Naive B cell (primary cell): ENCODE results near the gene FALEC. TPM values are rescaled to one million over a fixed set of nuclear protein-coding genes. Genes with fewer than 3 reads are reported as not detected.

Experiments
- ATAC-seq, 2 donors: fragments of 150-1000 bp; cut with Tn5 transposase; 2 replicates each; pipeline ENCODE4 v1.10.0; 2021; ENCODE audit warnings: low read depth in 2 of 2, mild to moderate bottlenecking in 2 of 2, moderate library complexity in 2 of 2
- DNase-seq: peaks from one replicate; pipeline ENCODE4 v3.0.0; 2022
- H3K27ac Mint-ChIP-seq, 6 donors: one replicate each; pipeline ENCODE4 v1.8.0; 2020 to 2022; ENCODE audit warnings: mild to moderate bottlenecking in 6 of 6, mixed read lengths in 6 of 6, moderate library complexity in 5 of 6, inconsistent platforms in 2 of 6
- H3K27me3 Mint-ChIP-seq, 3 donors: one replicate each; pipeline ENCODE4 v1.8.0; 2021 to 2022; ENCODE audit warnings: mixed read lengths in 3 of 3, mild to moderate bottlenecking in 1 of 3
- H3K36me3 Mint-ChIP-seq, 2 donors: one replicate each; pipeline ENCODE4 v1.8.0; 2020 to 2022; ENCODE audit warnings: mixed read lengths in 2 of 2, inconsistent platforms in 1 of 2, mild to moderate bottlenecking in 1 of 2
- H3K4me1 Mint-ChIP-seq, 3 donors: one replicate each; pipeline ENCODE4 v1.8.0; 2020 to 2022; ENCODE audit warnings: mixed read lengths in 3 of 3, inconsistent platforms in 1 of 3, mild to moderate bottlenecking in 1 of 3, moderate library complexity in 1 of 3
- H3K4me3 Mint-ChIP-seq, 8 donors: one replicate each; pipeline ENCODE4 v1.8.0; 2020 to 2022; ENCODE audit warnings: mild to moderate bottlenecking in 8 of 8, mixed read lengths in 8 of 8, moderate library complexity in 8 of 8, inconsistent platforms in 2 of 8
- H3K9me3 Mint-ChIP-seq, 7 donors: one replicate each; pipeline ENCODE4 v1.8.0; 2020 to 2022; ENCODE audit warnings: mixed read lengths in 7 of 7, mild to moderate bottlenecking in 5 of 7, inconsistent platforms in 2 of 7, moderate library complexity in 1 of 7
- polyA plus RNA-seq, 6 donors: library from polyadenylated mRNA; unstranded; fragments of 300-500 nt; fragmentation: Illumina TruSeq; gene quantifications; one replicate each; pipeline ENCODE4 v1.2.3, GENCODE V29; 2021; ENCODE audit warnings: low read depth in 6 of 6

Gene FALEC
- polyA plus RNA-seq, 6 donors from 2014 or later = 0.68 to 2.6 (median 1.3) TPM; not detected in 2

- H3K9me3 Mint-ChIP-seq = no peaks in the 10 kb centered on the region
- no peaks in the 10 kb centered on the region for H3K36me3 Mint-ChIP-seq
- ATAC-seq = no peak
- peak overlapping the region; percentile 84 to 96 (median 94) for H3K4me3 Mint-ChIP-seq
- no peak for DNase-seq
- peak overlapping the region in 5 of 6 donors; percentile 60 to 95 (median 94) for H3K27ac Mint-ChIP-seq
- peaks cover 28 to 41% (median 36%) of the 10 kb centered on the region in 3 donors for H3K4me1 Mint-ChIP-seq
- no peaks in the 10 kb centered on the region for H3K27me3 Mint-ChIP-seq
Observed at GRCh38 chr1:150514913-150515327, 632 bp upstream of the FALEC start.

GRCh38 chr1:150516050-150516591 lies 569 bp downstream of the FALEC start:
- no peaks in the 10 kb centered on the region for H3K27me3 Mint-ChIP-seq
- DNase-seq = no peak
- no peak for ATAC-seq
- H3K4me3 Mint-ChIP-seq = peak overlapping the region; percentile 84 to 96 (median 94)
- H3K4me1 Mint-ChIP-seq = peaks cover 27 to 32% (median 28%) of the 10 kb centered on the region in 3 donors
- no peaks in the 10 kb centered on the region for H3K9me3 Mint-ChIP-seq
- H3K36me3 Mint-ChIP-seq = no peaks in the 10 kb centered on the region
- H3K27ac Mint-ChIP-seq = peak overlapping the region; percentile 76 to 95 (median 89)

- no peaks in the 10 kb centered on the region for H3K27me3 Mint-ChIP-seq
- no peaks in the 10 kb centered on the region for H3K36me3 Mint-ChIP-seq
- ATAC-seq (peak; percentile 4 to 14), DNase-seq (no peak)
- H3K27ac Mint-ChIP-seq = peak overlapping the region; percentile 76 to 98 (median 96)
- H3K4me3 Mint-ChIP-seq = peak overlapping the region; percentile 84 to 96 (median 94)
- H3K4me1 Mint-ChIP-seq = peaks cover 27 to 32% (median 28%) of the 10 kb centered on the region in 3 donors
- H3K9me3 Mint-ChIP-seq = no peaks in the 10 kb centered on the region
Observed at GRCh38 chr1:150516616-150517015, 1.1 kb downstream of the FALEC start.

- H3K9me3 Mint-ChIP-seq = no peaks in the 10 kb centered on the region
- DNase-seq (no peak), ATAC-seq (no peak)
- H3K4me3 Mint-ChIP-seq = no peak overlapping the region
- peak overlapping the region in 1 of 6 donors; percentile 39 for H3K27ac Mint-ChIP-seq
- H3K27me3 Mint-ChIP-seq = no peaks in the 10 kb centered on the region
- H3K4me1 Mint-ChIP-seq = peaks cover 12 to 15% (median 15%) of the 10 kb centered on the region in 3 donors
- no peaks in the 10 kb centered on the region for H3K36me3 Mint-ChIP-seq
Observed at GRCh38 chr1:150521196-150521968, 5.8 kb downstream of the FALEC start.

GRCh38 chr1:150525348-150525747 lies 9.8 kb downstream of the FALEC start:
- H3K9me3 Mint-ChIP-seq = no peaks in the 10 kb centered on the region

GRCh38 chr1:150528196-150528595 lies 12.6 kb downstream of the FALEC start:
- Mint-ChIP-seq H3K36me3 (no peaks in the 10 kb centered on the region), H3K27ac (no peak overlapping the region), H3K27me3 (no peaks in the 10 kb centered on the region), H3K9me3 (no peaks in the 10 kb centered on the region), H3K4me1 (peaks cover 4 to 7% (median 4%) of the 10 kb centered on the region in 3 donors), H3K4me3 (no peak overlapping the region)
- no peak for DNase-seq
- ATAC-seq = no peak

More at GRCh38 chr1:150525348-150525747, 9.8 kb downstream of the FALEC start:
- no peaks in the 10 kb centered on the region for H3K36me3 Mint-ChIP-seq
- no peaks in the 10 kb centered on the region for H3K27me3 Mint-ChIP-seq
- no peak overlapping the region for H3K27ac Mint-ChIP-seq
- DNase-seq (no peak), ATAC-seq (no peak)
- H3K4me3 Mint-ChIP-seq = no peak overlapping the region
- H3K4me1 Mint-ChIP-seq = no peaks in the 10 kb centered on the region

- no peak overlapping the region for H3K4me3 Mint-ChIP-seq
- ATAC-seq = no peak
- no peaks in the 10 kb centered on the region for H3K27me3 Mint-ChIP-seq
- H3K9me3 Mint-ChIP-seq = no peaks in the 10 kb centered on the region
- peaks cover 4 to 7% (median 4%) of the 10 kb centered on the region in 3 donors for H3K4me1 Mint-ChIP-seq
- H3K36me3 Mint-ChIP-seq = no peaks in the 10 kb centered on the region
- no peak overlapping the region for H3K27ac Mint-ChIP-seq
- no peak for DNase-seq
Observed at GRCh38 chr1:150529017-150529416, 13.5 kb downstream of the FALEC start.

GRCh38 chr1:150530491-150531159 lies 15.1 kb downstream of the FALEC start:
- Mint-ChIP-seq H3K4me1 (peaks cover 4 to 7% (median 4%) of the 10 kb centered on the region in 3 donors), H3K27ac (peak overlapping the region in 2 of 6 donors; percentile 23 to 54), H3K9me3 (no peaks in the 10 kb centered on the region), H3K4me3 (no peak overlapping the region), H3K36me3 (no peaks in the 10 kb centered on the region), H3K27me3 (no peaks in the 10 kb centered on the region)
- ATAC-seq = no peak
- no peak for DNase-seq

GRCh38 chr1:150532860-150533259 lies 17.3 kb downstream of the FALEC start:
- Mint-ChIP-seq H3K4me3 (no peak overlapping the region), H3K36me3 (no peaks in the 10 kb centered on the region), H3K27me3 (no peaks in the 10 kb centered on the region), H3K27ac (no peak overlapping the region), H3K9me3 (no peaks in the 10 kb centered on the region), H3K4me1 (peaks cover 4 to 7% (median 4%) of the 10 kb centered on the region in 3 donors)
- ATAC-seq (no peak), DNase-seq (no peak)

GRCh38 chr1:150534002-150534401 lies 18.4 kb downstream of the FALEC start:
- H3K36me3 Mint-ChIP-seq = no peaks in the 10 kb centered on the region
- no peaks in the 10 kb centered on the region for H3K9me3 Mint-ChIP-seq
- ATAC-seq (no peak), DNase-seq (no peak)
- H3K4me1 Mint-ChIP-seq = peaks cover 4 to 7% (median 4%) of the 10 kb centered on the region in 3 donors
- H3K27me3 Mint-ChIP-seq = no peaks in the 10 kb centered on the region
- H3K4me3 Mint-ChIP-seq = no peak overlapping the region
- no peak overlapping the region for H3K27ac Mint-ChIP-seq

GRCh38 chr1:150535511-150536287 lies 20.1 kb downstream of the FALEC start:
- Mint-ChIP-seq H3K36me3 (no peaks in the 10 kb centered on the region), H3K27ac (no peak overlapping the region), H3K9me3 (no peaks in the 10 kb centered on the region), H3K27me3 (peaks cover 0 to 8% (median 0%) of the 10 kb centered on the region in 3 donors), H3K4me1 (peaks cover 4 to 7% (median 4%) of the 10 kb centered on the region in 3 donors), H3K4me3 (no peak overlapping the region)
- ATAC-seq (no peak), DNase-seq (no peak)

GRCh38 chr1:150536836-150537731 lies 21.5 kb downstream of the FALEC start:
- Mint-ChIP-seq H3K4me1 (peaks cover 4 to 7% (median 4%) of the 10 kb centered on the region in 3 donors), H3K36me3 (no peaks in the 10 kb centered on the region), H3K9me3 (no peaks in the 10 kb centered on the region), H3K4me3 (no peak overlapping the region), H3K27me3 (peaks cover 0 to 8% (median 0%) of the 10 kb centered on the region in 3 donors), H3K27ac (no peak overlapping the region)
- DNase-seq = no peak
- ATAC-seq = no peak
